Loucy (cell line): ENCODE results near the gene B3GAT1.

ENCODE experiments used
- H2AFZ ChIP-seq: fragments of 200-600 bp; sonication (generic); 2 replicates; pipeline ENCODE4 v1.6.0; 2016; ENCODE audit warnings: antibody characterized with exemption, mild to moderate bottlenecking, low read length, moderate library complexity
- H3F3A ChIP-seq: fragments of 200-600 bp; 2 replicates; pipeline ENCODE4 v1.6.0; 2016; ENCODE audit warnings: antibody characterized with exemption, low read depth, mild to moderate bottlenecking
- H3K27me3 ChIP-seq: fragments of 200-600 bp; sonication (generic); 2 replicates; pipeline ENCODE4 v1.6.1; 2014; ENCODE audit warnings: low read length, mild to moderate bottlenecking; ENCODE audit not compliant: insufficient read depth, poor library complexity, severe bottlenecking
- H3K36me3 ChIP-seq: fragments of 200-600 bp; sonication (generic); 2 replicates; pipeline ENCODE4 v1.6.1; 2016; ENCODE audit warnings: low read length; ENCODE audit not compliant: insufficient read depth
- H3K4me1 ChIP-seq: fragments of 200-600 bp; sonication (generic); 2 replicates; pipeline ENCODE4 v1.5.1; 2014; ENCODE audit warnings: low read length, mild to moderate bottlenecking; ENCODE audit not compliant: insufficient read depth, poor library complexity, severe bottlenecking
- H3K4me2 ChIP-seq: fragments of 200-600 bp; sonication (generic); 2 replicates; pipeline ENCODE4 v1.6.0; 2014; ENCODE audit warnings: antibody characterized with exemption, low read length, low read depth, mild to moderate bottlenecking; ENCODE audit not compliant: poor library complexity, severe bottlenecking
- H3K4me3 ChIP-seq: fragments of 200-600 bp; sonication (generic); 2 replicates; pipeline ENCODE4 v1.5.1; 2014; ENCODE audit warnings: low read length, mild to moderate bottlenecking, mixed read lengths; ENCODE audit not compliant: poor library complexity, severe bottlenecking
- H3K79me2 ChIP-seq: fragments of 200-600 bp; sonication (generic); 2 replicates; pipeline ENCODE4 v1.6.1; 2014; ENCODE audit warnings: low read length; ENCODE audit not compliant: insufficient read depth
- H3K9ac ChIP-seq: fragments of 200-600 bp; sonication (generic); 2 replicates; pipeline ENCODE4 v1.6.0; 2014; ENCODE audit warnings: mild to moderate bottlenecking, low read depth, low read length, moderate library complexity; ENCODE audit not compliant: poor library complexity, severe bottlenecking
- H3K9me2 ChIP-seq: fragments of 200-600 bp; sonication (generic); replicated peaks from 2 replicates; pipeline ENCODE4 v1.6.1; 2016; ENCODE audit warnings: low read depth, low read length, mixed read lengths
- H3K9me3 ChIP-seq: fragments of 200-600 bp; sonication (generic); 2 replicates; pipeline ENCODE4 v1.6.1; 2014; ENCODE audit warnings: mild to moderate bottlenecking, antibody characterized with exemption, low read length, low read depth; ENCODE audit not compliant: insufficient read depth
- H4K20me1 ChIP-seq: fragments of 200-600 bp; sonication (generic); 2 replicates; pipeline ENCODE4 v1.6.0; 2014; ENCODE audit warnings: antibody characterized with exemption, low read length, mild to moderate bottlenecking; ENCODE audit not compliant: insufficient read depth, poor library complexity, severe bottlenecking
- EZH2phosphoT487 ChIP-seq: fragments of 200-600 bp; IDR thresholded peaks from 2 replicates; pipeline ENCODE4 v1.6.1; 2018; ENCODE audit warnings: antibody characterized with exemption, mild to moderate bottlenecking, moderate library complexity, borderline replicate concordance
- TF ChIP-seq, protein P1 (sequence below): fragments of 200-600 bp; sonication (generic); conservative IDR thresholded peaks from 2 replicates; pipeline ENCODE4 v1.5.1; 2014; ENCODE audit warnings: mild to moderate bottlenecking, antibody characterized with exemption, low read length

The B3GAT1 gene

GRCh38 chr11:134391656-134392055 is 20.4 kb downstream of the B3GAT1 start:
- Histone ChIP-seq H3K4me3 (no peak overlapping the region), H3K4me1 (peaks cover 10% of the 10 kb centered on the region), H3K79me2 (no peaks in the 10 kb centered on the region), H3K9ac (no peak overlapping the region), H3K9me2 (no peaks in the 10 kb centered on the region), H3F3A (no peaks in the 10 kb centered on the region), H2AFZ (no peak overlapping the region), H3K36me3 (no peaks in the 10 kb centered on the region), H3K9me3 (peaks cover 9% of the 10 kb centered on the region; the same call in 1 of the 2 replicates), H3K4me2 (no peak overlapping the region), H3K27me3 (no peaks in the 10 kb centered on the region), H4K20me1 (no peaks in the 10 kb centered on the region)
- TF ChIP-seq, protein P1, sequence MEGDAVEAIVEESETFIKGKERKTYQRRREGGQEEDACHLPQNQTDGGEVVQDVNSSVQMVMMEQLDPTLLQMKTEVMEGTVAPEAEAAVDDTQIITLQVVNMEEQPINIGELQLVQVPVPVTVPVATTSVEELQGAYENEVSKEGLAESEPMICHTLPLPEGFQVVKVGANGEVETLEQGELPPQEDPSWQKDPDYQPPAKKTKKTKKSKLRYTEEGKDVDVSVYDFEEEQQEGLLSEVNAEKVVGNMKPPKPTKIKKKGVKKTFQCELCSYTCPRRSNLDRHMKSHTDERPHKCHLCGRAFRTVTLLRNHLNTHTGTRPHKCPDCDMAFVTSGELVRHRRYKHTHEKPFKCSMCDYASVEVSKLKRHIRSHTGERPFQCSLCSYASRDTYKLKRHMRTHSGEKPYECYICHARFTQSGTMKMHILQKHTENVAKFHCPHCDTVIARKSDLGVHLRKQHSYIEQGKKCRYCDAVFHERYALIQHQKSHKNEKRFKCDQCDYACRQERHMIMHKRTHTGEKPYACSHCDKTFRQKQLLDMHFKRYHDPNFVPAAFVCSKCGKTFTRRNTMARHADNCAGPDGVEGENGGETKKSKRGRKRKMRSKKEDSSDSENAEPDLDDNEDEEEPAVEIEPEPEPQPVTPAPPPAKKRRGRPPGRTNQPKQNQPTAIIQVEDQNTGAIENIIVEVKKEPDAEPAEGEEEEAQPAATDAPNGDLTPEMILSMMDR: no peak
- no peak for TF ChIP-seq EZH2phosphoT487

GRCh38 chr11:134390706-134391569 is 21.1 kb downstream of the B3GAT1 start:
- TF ChIP-seq EZH2phosphoT487: no peak
- TF ChIP-seq, protein P1: no peak

DNA sequence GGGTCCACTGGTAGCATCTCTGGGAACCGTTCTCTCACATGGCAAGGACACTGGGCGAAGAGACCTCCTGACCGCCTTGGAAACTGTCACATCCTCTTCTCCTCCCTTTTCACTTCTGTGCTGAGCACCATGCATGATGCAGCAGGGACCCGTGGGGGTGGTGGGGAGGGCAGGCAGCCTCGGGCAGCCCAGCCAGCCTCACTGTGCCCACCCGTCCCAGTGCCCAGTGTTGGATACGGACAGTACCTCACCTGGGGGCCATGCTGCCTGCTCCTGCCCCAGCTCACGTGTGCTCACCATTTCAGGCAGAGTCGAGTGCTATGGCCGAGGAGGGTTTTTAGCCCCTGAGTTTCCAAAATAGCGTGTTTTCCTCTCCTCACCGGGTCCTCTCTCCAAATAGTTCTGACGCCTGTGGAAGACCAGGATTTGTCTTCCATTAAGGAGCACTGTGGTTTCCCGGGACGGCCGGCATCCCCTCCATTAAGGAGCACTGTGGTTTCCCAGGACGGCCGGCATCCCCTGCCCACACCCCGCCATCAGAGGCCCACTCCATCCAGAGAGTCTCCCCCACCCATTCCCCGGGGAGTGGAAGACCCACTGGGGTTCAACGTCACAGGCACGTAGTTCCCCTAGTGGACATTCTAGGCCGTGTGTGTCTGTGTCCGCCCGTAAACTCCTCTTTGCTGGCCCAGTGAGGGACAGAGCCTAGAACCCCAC is 22.4 kb downstream of the B3GAT1 start:
- Histone ChIP-seq H3K79me2 (no peaks in the 10 kb centered on the region), H4K20me1 (no peaks in the 10 kb centered on the region), H3K36me3 (no peaks in the 10 kb centered on the region), H3K4me3 (no peak overlapping the region), H3K4me1 (peaks cover 19% of the 10 kb centered on the region), H3K9me2 (no peaks in the 10 kb centered on the region), H3F3A (no peaks in the 10 kb centered on the region), H2AFZ (no peak overlapping the region), H3K9me3 (peaks cover 6% of the 10 kb centered on the region; the same call in 1 of the 2 replicates), H3K9ac (no peak overlapping the region), H3K27me3 (no peaks in the 10 kb centered on the region), H3K4me2 (no peak overlapping the region)
- TF ChIP-seq EZH2phosphoT487: no peak
- TF ChIP-seq, protein P1: no peak; the same call in 1 of the 2 replicates

More at GRCh38 chr11:134390706-134391569, 21.1 kb downstream of the B3GAT1 start:
- Histone ChIP-seq H3K4me3 (no peak overlapping the region), H3K4me2 (no peak overlapping the region), H3K9me2 (no peaks in the 10 kb centered on the region), H3F3A (no peaks in the 10 kb centered on the region), H3K27me3 (no peaks in the 10 kb centered on the region), H3K79me2 (no peaks in the 10 kb centered on the region), H3K9ac (no peak overlapping the region), H2AFZ (no peak overlapping the region), H3K36me3 (no peaks in the 10 kb centered on the region), H3K4me1 (peaks cover 16% of the 10 kb centered on the region), H3K9me3 (peaks cover 9% of the 10 kb centered on the region; the same call in 1 of the 2 replicates), H4K20me1 (no peaks in the 10 kb centered on the region)
